Gastroesophageal sphincter (tissue), 4 donors: ENCODE results near the gene SERPINE3. TPM values are rescaled to one million over a fixed set of nuclear protein-coding genes. Genes with fewer than 3 reads are reported as not detected.
A peak's percentile ranks its signal among the peaks of the same experiment; 100 is the strongest.

Experiments used
- ATAC-seq: fragments of 150-250 bp; one replicate; pipeline ENCODE4 v1.9.1; 2016; ENCODE audit warnings: mild to moderate bottlenecking, moderate library complexity
- H3K27ac ChIP-seq, 4 donors: fragments of 200-600 bp; sonication (generic) in 3 of 4; 1 replicate in 3 of 4; 2 replicates in 1 of 4; pipeline ENCODE4 v1.5.1; 2016 to 2019
- H3K27me3 ChIP-seq: fragments of 200-600 bp; sonication (generic); one replicate; pipeline ENCODE4 v1.5.1; 2019
- H3K36me3 ChIP-seq, 2 donors: fragments of 200-600 bp; sonication (generic); one replicate each; pipeline ENCODE4 v1.5.1; 2019; ENCODE audit warnings: control low read depth in 1 of 2
- H3K4me1 ChIP-seq, 3 donors: fragments of 200-600 bp; sonication (generic); 1 replicate in 2 of 3; 2 replicates in 1 of 3; pipeline ENCODE4 v1.5.1; 2016 to 2019; ENCODE audit warnings: control low read depth in 2 of 3
- H3K4me3 ChIP-seq, 2 donors: fragments of 200-600 bp; sonication (generic); one replicate each; pipeline ENCODE4 v1.5.1; 2019; ENCODE audit warnings: mild to moderate bottlenecking in 1 of 2, moderate library complexity in 1 of 2
- H3K9me3 ChIP-seq, 3 donors: fragments of 200-600 bp; sonication (generic); one replicate each; pipeline ENCODE4 v1.5.1; 2017 to 2019; ENCODE audit warnings: control low read depth in 2 of 3
- CTCF ChIP-seq, 4 experiments: fragments of 200-600 bp in 2 of 4; fragments of 450-650 bp in 2 of 4; sonication (generic) in 1 of 4; IDR thresholded peaks; one replicate each; pipeline ENCODE4 v1.5.1; 2017 to 2019; ENCODE audit warnings: antibody characterized with exemption in 4 of 4, mild to moderate bottlenecking in 2 of 4, moderate library complexity in 2 of 4
- EP300 ChIP-seq: sonication (generic); formaldehyde crosslinking; IDR thresholded peaks from one replicate; pipeline ENCODE4 v1.6.1; 2017; ENCODE audit warnings: antibody characterized with exemption, mild to moderate bottlenecking
- POLR2A ChIP-seq, 2 donors: fragments of 450-650 bp; IDR thresholded peaks; one replicate each; pipeline ENCODE4 v1.6.1; 2017; ENCODE audit warnings: antibody characterized with exemption in 2 of 2, mild to moderate bottlenecking in 2 of 2, moderate library complexity in 1 of 2
- POLR2AphosphoS5 ChIP-seq: sonication (generic); formaldehyde crosslinking; IDR thresholded peaks from one replicate; pipeline ENCODE4 v1.6.1; 2017; ENCODE audit warnings: antibody characterized with exemption
- WGBS, 2 donors: methylation state at CpG; one replicate each; pipeline ENCODE4 v1.1.5; 2018; ENCODE audit warnings: low coverage in 1 of 2; 5-methylcytosine and 5-hydroxymethylcytosine counted together
- total RNA-seq, 4 donors: library from RNA; depleted of rRNA; stranded (reverse); fragments of >200 nt; gene quantifications; one replicate each; pipeline ENCODE4 v1.1.0, GENCODE V29; 2016

SERPINE3 gene
- under 1 TPM in 1 of 4 donors, not detected in 3; 0.78 TPM for total RNA-seq

- ATAC-seq, result no peak
- Histone ChIP-seq H3K4me1 (no peaks in the 10 kb centered on the region), H3K9me3 (no peaks in the 10 kb centered on the region), H3K36me3 (no peaks in the 10 kb centered on the region), H3K27me3 (no peaks in the 10 kb centered on the region), H3K27ac (no peak within 1 kb of the TSS), H3K4me3 (no peak within 1 kb of the TSS)
- 48 to 61% methylated on average over 2 to 7 of the region's 11 CpGs for WGBS, 2 donors
- TF ChIP-seq EP300, result no peak
- TF ChIP-seq CTCF (IDR thresholded peaks at IDR 0.05), result no peak
- no peak for TF ChIP-seq POLR2AphosphoS5
- TF ChIP-seq POLR2A (IDR thresholded peaks at IDR 0.05), result no peak
Measured at GRCh38 chr13:51339354-51339753, at the start of gene SERPINE3. Gene SERPINE3 (plus strand): TSS chr13:51339691. CDS start chr13:51341092, 1,401 bp downstream.

DNA sequence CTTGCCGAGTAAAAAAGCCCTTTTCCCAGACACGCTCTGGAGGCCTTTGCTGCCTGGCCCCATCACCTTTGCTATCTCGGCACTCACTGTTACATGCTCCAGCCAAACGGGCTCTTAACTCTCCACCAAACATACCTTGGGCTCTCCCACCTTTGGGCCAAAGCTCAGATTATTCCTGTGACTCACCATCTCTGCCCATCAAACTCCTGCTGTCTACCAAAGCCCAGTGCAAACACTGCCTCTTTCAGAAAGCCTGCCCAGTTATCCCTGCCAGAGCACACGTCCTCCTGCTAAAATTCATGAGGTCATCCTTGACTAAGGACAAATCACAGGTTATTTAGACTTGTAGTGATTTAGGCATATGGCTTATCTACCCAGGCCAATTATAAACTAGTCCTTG is 48.1 kb upstream of the SERPINE3 start:
- TF ChIP-seq EP300 (no peak), POLR2AphosphoS5 (peak; percentile 52)
- no peak overlapping the region for H3K4me3 ChIP-seq
- no peaks in the 10 kb centered on the region for H3K36me3 ChIP-seq
- peak overlapping the region in 3 of 4 donors; percentile 59 to 72 (median 69) for H3K27ac ChIP-seq
- ATAC-seq, result no peak
- H3K9me3 ChIP-seq, result no peaks in the 10 kb centered on the region
- H3K4me1 ChIP-seq, result peaks cover 3 to 25% (median 3%) of the 10 kb centered on the region in 3 donors
- no peaks in the 10 kb centered on the region for H3K27me3 ChIP-seq
- 36 to 51% methylated on average over 5 of the region's 5 CpGs for WGBS, 2 donors

DNA sequence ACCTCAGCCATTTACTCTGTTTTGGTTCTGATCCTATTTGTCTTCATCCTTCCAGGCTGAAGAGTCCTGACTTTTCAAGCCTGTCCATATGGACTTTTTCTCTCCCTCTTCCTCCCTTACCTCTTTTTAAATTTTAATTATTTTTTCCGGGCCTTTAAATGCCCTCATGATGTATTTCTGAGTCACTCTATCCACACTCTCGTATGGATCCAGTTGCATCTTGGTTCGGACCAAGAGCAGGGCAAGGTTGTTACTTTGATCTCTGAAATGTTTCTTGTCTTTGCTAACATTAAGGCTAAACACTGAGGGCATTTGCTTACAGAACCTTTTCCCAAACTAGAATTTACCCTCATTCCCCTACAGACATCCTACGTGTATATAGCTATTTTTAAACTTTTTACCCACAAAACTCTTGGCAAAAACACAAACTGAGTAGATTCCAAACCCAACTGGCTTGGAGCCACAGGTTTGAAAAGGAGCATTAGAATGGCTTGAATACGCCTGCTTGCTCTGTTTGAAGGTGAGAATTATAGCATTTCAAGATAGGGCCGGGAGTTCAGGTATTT is 47.4 kb upstream of the SERPINE3 start:
- WGBS, 2 donors, result 19 to 43% methylated on average over 6 of the region's 6 CpGs
- H3K36me3 ChIP-seq, result no peaks in the 10 kb centered on the region
- no peaks in the 10 kb centered on the region for H3K9me3 ChIP-seq
- TF ChIP-seq POLR2AphosphoS5 (peak; percentile 47), CTCF (IDR thresholded peaks at IDR 0.05) (no peak)
- peaks cover 3 to 22% (median 3%) of the 10 kb centered on the region in 3 donors for H3K4me1 ChIP-seq
- ATAC-seq, result no peak
- no peak overlapping the region for H3K4me3 ChIP-seq
- peak overlapping the region in 2 of 4 donors; percentile 69 to 72 for H3K27ac ChIP-seq
- H3K27me3 ChIP-seq, result no peaks in the 10 kb centered on the region

DNA sequence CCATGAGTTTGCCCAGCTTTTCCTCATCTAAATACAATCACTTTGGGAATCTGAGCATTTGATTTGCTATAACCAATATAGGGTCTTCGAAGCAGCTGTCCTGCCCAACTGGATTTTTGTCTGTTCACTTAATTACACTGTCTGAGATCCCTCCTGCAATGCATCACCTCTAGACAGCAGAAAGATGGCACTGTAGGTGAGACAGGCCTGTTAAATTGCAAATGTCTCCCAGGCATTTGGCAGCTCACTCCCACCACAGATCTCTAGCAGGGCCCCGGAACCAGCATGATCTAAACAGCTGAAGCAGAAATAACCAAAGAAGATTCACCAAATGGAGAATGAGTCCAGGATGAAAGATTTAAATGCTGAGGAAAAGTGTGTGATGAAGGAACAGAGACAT is 41.9 kb upstream of the SERPINE3 start:
- H3K4me3 ChIP-seq, result no peak overlapping the region
- peaks cover 0 to 5% (median 0%) of the 10 kb centered on the region in 3 donors for H3K4me1 ChIP-seq
- no peak for TF ChIP-seq EP300
- H3K9me3 ChIP-seq, result no peaks in the 10 kb centered on the region
- H3K27ac ChIP-seq, result no peak overlapping the region
- ATAC-seq, result no peak
- H3K36me3 ChIP-seq, result no peaks in the 10 kb centered on the region
- WGBS, 2 donors, result 66 to 67% methylated on average over 1 to 2 of the region's 2 CpGs
- H3K27me3 ChIP-seq, result no peaks in the 10 kb centered on the region

GRCh38 chr13:51298812-51299211 is 40.7 kb upstream of the SERPINE3 start:
- 86 to 89% methylated on average over 1 of the region's 1 CpG for WGBS, 2 donors
- H3K4me3 ChIP-seq, result no peak overlapping the region
- no peak for ATAC-seq
- no peaks in the 10 kb centered on the region for H3K27me3 ChIP-seq
- no peaks in the 10 kb centered on the region for H3K9me3 ChIP-seq
- H3K27ac ChIP-seq, result no peak overlapping the region
- TF ChIP-seq CTCF (IDR thresholded peaks at IDR 0.05) (no peak), POLR2AphosphoS5 (no peak), POLR2A (IDR thresholded peaks at IDR 0.05) (no peak), EP300 (no peak)
- no peaks in the 10 kb centered on the region for H3K4me1 ChIP-seq
- H3K36me3 ChIP-seq, result no peaks in the 10 kb centered on the region

- Histone ChIP-seq H3K27ac (no peak overlapping the region), H3K36me3 (no peaks in the 10 kb centered on the region), H3K9me3 (no peaks in the 10 kb centered on the region), H3K4me3 (no peak overlapping the region), H3K27me3 (no peaks in the 10 kb centered on the region), H3K4me1 (no peaks in the 10 kb centered on the region)
- ATAC-seq, result no peak
- no peak for TF ChIP-seq POLR2A (IDR thresholded peaks at IDR 0.05)
- TF ChIP-seq EP300, result no peak
- TF ChIP-seq POLR2AphosphoS5, result no peak
- no peak for TF ChIP-seq CTCF (IDR thresholded peaks at IDR 0.05)
- whole genome bisulfite sequencing, 2 donors, result 77 to 100% methylated on average over 1 of the region's 2 CpGs
Measured at GRCh38 chr13:51303063-51303552, 36.4 kb upstream of the SERPINE3 start.
